Measurements from ENCODE around the gene EIF2B2. TPM values are rescaled to one million over a fixed set of nuclear protein-coding genes. Genes with fewer than 3 reads are reported as not detected.

Gene EIF2B2
- total and polyA plus RNA-seq, 10 of the 15 experiments (the other 5 are each of a cell fraction or from before 2014, with no cell fraction given) = 17.4 to 168 (median 65.5) TPM

- TF ChIP-seq, protein P1, sequence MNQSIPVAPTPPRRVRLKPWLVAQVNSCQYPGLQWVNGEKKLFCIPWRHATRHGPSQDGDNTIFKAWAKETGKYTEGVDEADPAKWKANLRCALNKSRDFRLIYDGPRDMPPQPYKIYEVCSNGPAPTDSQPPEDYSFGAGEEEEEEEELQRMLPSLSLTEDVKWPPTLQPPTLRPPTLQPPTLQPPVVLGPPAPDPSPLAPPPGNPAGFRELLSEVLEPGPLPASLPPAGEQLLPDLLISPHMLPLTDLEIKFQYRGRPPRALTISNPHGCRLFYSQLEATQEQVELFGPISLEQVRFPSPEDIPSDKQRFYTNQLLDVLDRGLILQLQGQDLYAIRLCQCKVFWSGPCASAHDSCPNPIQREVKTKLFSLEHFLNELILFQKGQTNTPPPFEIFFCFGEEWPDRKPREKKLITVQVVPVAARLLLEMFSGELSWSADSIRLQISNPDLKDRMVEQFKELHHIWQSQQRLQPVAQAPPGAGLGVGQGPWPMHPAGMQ (IDR thresholded peaks at IDR 0.05; ENCODE audit: borderline replicate concordance) = no peak
- TF ChIP-seq STAT1 (conservative IDR thresholded peaks at IDR 0.05) (no peak; the same call in 1 of the 2 replicates), PBX3 (IDR thresholded peaks at IDR 0.05; ENCODE audit: insufficient replicate concordance, low read depth, low read length) (peak; percentile 91), MAX (IDR thresholded peaks at IDR 0.05; ENCODE audit: low read depth, low read length) (0 out of 2 replicates have a peak, but pooled peaks have one; percentile 43), RELA (IDR thresholded peaks at IDR 0.05; ENCODE audit: borderline replicate concordance, partially characterized antibody) (peak; percentile 33), WRNIP1 (IDR thresholded peaks at IDR 0.05; ENCODE audit: borderline replicate concordance, low read depth, low read length) (no peak), MEF2A (IDR thresholded peaks at IDR 0.05; ENCODE audit: insufficient read depth, low read depth, low read length) (no peak), POLR2AphosphoS2 (IDR thresholded peaks at IDR 0.05; ENCODE audit: low read depth, low read length) (no peak), FOXM1 (IDR thresholded peaks at IDR 0.05; ENCODE audit: low read depth, low read length) (no peak), CBX3 (IDR thresholded peaks at IDR 0.05; ENCODE audit: borderline replicate concordance, low read depth) (no peak), CBFB (IDR thresholded peaks at IDR 0.05; ENCODE audit: low read depth) (peak; percentile 78; the same call in 1 of the 2 replicates), SIX5 (IDR thresholded peaks at IDR 0.05; ENCODE audit: low read depth, low read length, severe bottlenecking) (peak; percentile 42), CREM (IDR thresholded peaks at IDR 0.05; ENCODE audit: low read depth) (peak; percentile 52; the same call in 1 of the 2 replicates), YY1 (IDR thresholded peaks at IDR 0.05; ENCODE audit: low read depth, low read length) (peak; percentile 7; the same call in 1 of the 2 replicates), TCF3 (IDR thresholded peaks at IDR 0.05; ENCODE audit: borderline replicate concordance, insufficient read depth, low read depth, low read length) (0 out of 2 replicates have a peak, but pooled peaks have one; percentile 41), ATF7 (IDR thresholded peaks at IDR 0.05; ENCODE audit: low read depth) (no peak)
- TF ChIP-seq, protein P2, sequence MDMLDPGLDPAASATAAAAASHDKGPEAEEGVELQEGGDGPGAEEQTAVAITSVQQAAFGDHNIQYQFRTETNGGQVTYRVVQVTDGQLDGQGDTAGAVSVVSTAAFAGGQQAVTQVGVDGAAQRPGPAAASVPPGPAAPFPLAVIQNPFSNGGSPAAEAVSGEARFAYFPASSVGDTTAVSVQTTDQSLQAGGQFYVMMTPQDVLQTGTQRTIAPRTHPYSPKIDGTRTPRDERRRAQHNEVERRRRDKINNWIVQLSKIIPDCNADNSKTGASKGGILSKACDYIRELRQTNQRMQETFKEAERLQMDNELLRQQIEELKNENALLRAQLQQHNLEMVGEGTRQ (IDR thresholded peaks at IDR 0.05; ENCODE audit: borderline replicate concordance, low read depth, low read length) = peak; percentile 4; the same call in 1 of the 2 replicates
- TF ChIP-seq, protein P3, sequence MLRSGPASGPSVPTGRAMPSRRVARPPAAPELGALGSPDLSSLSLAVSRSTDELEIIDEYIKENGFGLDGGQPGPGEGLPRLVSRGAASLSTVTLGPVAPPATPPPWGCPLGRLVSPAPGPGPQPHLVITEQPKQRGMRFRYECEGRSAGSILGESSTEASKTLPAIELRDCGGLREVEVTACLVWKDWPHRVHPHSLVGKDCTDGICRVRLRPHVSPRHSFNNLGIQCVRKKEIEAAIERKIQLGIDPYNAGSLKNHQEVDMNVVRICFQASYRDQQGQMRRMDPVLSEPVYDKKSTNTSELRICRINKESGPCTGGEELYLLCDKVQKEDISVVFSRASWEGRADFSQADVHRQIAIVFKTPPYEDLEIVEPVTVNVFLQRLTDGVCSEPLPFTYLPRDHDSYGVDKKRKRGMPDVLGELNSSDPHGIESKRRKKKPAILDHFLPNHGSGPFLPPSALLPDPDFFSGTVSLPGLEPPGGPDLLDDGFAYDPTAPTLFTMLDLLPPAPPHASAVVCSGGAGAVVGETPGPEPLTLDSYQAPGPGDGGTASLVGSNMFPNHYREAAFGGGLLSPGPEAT (IDR thresholded peaks at IDR 0.05; ENCODE audit: low read depth) = peak; percentile 79
- TF ChIP-seq, protein P4, sequence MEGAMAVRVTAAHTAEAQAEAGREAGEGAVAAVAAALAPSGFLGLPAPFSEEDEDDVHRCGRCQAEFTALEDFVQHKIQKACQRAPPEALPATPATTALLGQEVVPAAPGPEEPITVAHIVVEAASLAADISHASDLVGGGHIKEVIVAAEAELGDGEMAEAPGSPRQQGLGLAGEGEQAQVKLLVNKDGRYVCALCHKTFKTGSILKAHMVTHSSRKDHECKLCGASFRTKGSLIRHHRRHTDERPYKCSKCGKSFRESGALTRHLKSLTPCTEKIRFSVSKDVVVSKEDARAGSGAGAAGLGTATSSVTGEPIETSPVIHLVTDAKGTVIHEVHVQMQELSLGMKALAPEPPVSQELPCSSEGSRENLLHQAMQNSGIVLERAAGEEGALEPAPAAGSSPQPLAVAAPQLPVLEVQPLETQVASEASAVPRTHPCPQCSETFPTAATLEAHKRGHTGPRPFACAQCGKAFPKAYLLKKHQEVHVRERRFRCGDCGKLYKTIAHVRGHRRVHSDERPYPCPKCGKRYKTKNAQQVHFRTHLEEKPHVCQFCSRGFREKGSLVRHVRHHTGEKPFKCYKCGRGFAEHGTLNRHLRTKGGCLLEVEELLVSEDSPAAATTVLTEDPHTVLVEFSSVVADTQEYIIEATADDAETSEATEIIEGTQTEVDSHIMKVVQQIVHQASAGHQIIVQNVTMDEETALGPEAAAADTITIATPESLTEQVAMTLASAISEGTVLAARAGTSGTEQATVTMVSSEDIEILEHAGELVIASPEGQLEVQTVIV (IDR thresholded peaks at IDR 0.05; ENCODE audit: borderline replicate concordance, partially characterized antibody) = no peak
Measured at GRCh38 chr14:75002392-75003249, at the start of gene EIF2B2 (continued).

All from GM12878 (cell line).